Parathyroid adenoma (tissue), 2 donors: ENCODE measurements around the gene AMPD2.

Experiments used
- H2AFZ ChIP-seq: fragments of 300-600 bp; sonication (generic); one replicate; pipeline ENCODE4 v1.7.0; 2017; ENCODE audit warnings: antibody characterized with exemption, mild to moderate bottlenecking
- H3K27ac ChIP-seq: fragments of 300-600 bp; sonication (generic); one replicate; pipeline ENCODE4 v1.7.0; 2017
- H3K27me3 ChIP-seq: fragments of 300-600 bp; sonication (generic); one replicate; pipeline ENCODE4 v1.7.0; 2017; ENCODE audit warnings: low read length; ENCODE audit not compliant: control insufficient read depth, insufficient read depth
- H3K36me3 ChIP-seq: fragments of 300-600 bp; sonication (generic); one replicate; pipeline ENCODE4 v1.7.0; 2017; ENCODE audit warnings: low read length; ENCODE audit not compliant: control insufficient read depth, insufficient read depth
- H3K4me1 ChIP-seq: fragments of 300-600 bp; sonication (generic); one replicate; pipeline ENCODE4 v1.7.0; 2017; ENCODE audit warnings: control low read depth
- H3K4me2 ChIP-seq: fragments of 300-600 bp; sonication (generic); one replicate; pipeline ENCODE4 v1.7.0; 2017; ENCODE audit warnings: low read length
- H3K4me3 ChIP-seq: fragments of 300-600 bp; sonication (generic); one replicate; pipeline ENCODE4 v1.7.0; 2017; ENCODE audit warnings: low read depth, low read length
- H3K79me2 ChIP-seq: fragments of 300-600 bp; sonication (generic); one replicate; pipeline ENCODE4 v1.7.0; 2017; ENCODE audit warnings: control low read depth
- H3K9ac ChIP-seq: fragments of 300-600 bp; sonication (generic); one replicate; pipeline ENCODE4 v1.7.0; 2017; ENCODE audit warnings: mild to moderate bottlenecking
- H3K9me3 ChIP-seq: fragments of 300-600 bp; sonication (generic); one replicate; pipeline ENCODE4 v1.7.0; 2017; ENCODE audit warnings: low read length; ENCODE audit not compliant: control insufficient read depth
- CTCF ChIP-seq: fragments of 300-600 bp; sonication (generic); IDR thresholded peaks from one replicate; pipeline ENCODE4 v1.7.0; 2017; ENCODE audit warnings: antibody characterized with exemption, mild to moderate bottlenecking
- donor health status: primary hyperparathyroidism.

AMPD2 gene

GRCh38 chr1:109653306-109653705 is 33.7 kb downstream of the AMPD2 start:
- H3K4me1 ChIP-seq: no peaks in the 10 kb centered on the region
- H3K36me3 ChIP-seq: no peaks in the 10 kb centered on the region
- no peak overlapping the region for H3K9ac ChIP-seq
- no peak overlapping the region for H3K4me3 ChIP-seq
- TF ChIP-seq CTCF: no peak
- no peak overlapping the region for H3K4me2 ChIP-seq
- no peaks in the 10 kb centered on the region for H3K9me3 ChIP-seq
- no peaks in the 10 kb centered on the region for H3K79me2 ChIP-seq
- H3K27ac ChIP-seq: no peak overlapping the region
- no peak overlapping the region for H2AFZ ChIP-seq
- no peaks in the 10 kb centered on the region for H3K27me3 ChIP-seq

- no peaks in the 10 kb centered on the region for H3K9me3 ChIP-seq
- no peak overlapping the region for H3K27ac ChIP-seq
- H3K36me3 ChIP-seq: no peaks in the 10 kb centered on the region
- no peaks in the 10 kb centered on the region for H3K79me2 ChIP-seq
- no peak overlapping the region for H3K9ac ChIP-seq
- no peak overlapping the region for H3K4me2 ChIP-seq
- no peak overlapping the region for H2AFZ ChIP-seq
- no peaks in the 10 kb centered on the region for H3K4me1 ChIP-seq
- H3K27me3 ChIP-seq: no peaks in the 10 kb centered on the region
- no peak overlapping the region for H3K4me3 ChIP-seq
- no peak for TF ChIP-seq CTCF
Measured at GRCh38 chr1:109654519-109654918, 34.9 kb downstream of the AMPD2 start.

GRCh38 chr1:109655615-109656519 is 36.2 kb downstream of the AMPD2 start, which contains the start of gene GSTM4:
Gene GSTM4, plus strand, starts transcription at chr1:109656099. Its CDS starts 291 bp downstream, at chr1:109656390.
- Histone ChIP-seq H3K4me3 (peak within 1 kb of the TSS; percentile 77), H2AFZ (peak within 1 kb of the TSS; percentile 82), H3K79me2 (no peaks in the 10 kb centered on the region), H3K4me1 (peaks cover 4% of the 10 kb centered on the region), H3K27me3 (no peaks in the 10 kb centered on the region), H3K27ac (peak within 1 kb of the TSS; percentile 77), H3K9ac (no peak within 1 kb of the TSS), H3K36me3 (no peaks in the 10 kb centered on the region), H3K4me2 (peak within 1 kb of the TSS; percentile 90), H3K9me3 (no peaks in the 10 kb centered on the region)
- TF ChIP-seq CTCF: no peak

GRCh38 chr1:109657395-109657794 is 37.8 kb downstream of the AMPD2 start:
- Histone ChIP-seq H3K79me2 (no peaks in the 10 kb centered on the region), H3K9me3 (no peaks in the 10 kb centered on the region), H3K27ac (no peak overlapping the region), H3K4me3 (no peak overlapping the region), H3K36me3 (no peaks in the 10 kb centered on the region), H2AFZ (no peak overlapping the region), H3K4me1 (peaks cover 4% of the 10 kb centered on the region), H3K27me3 (no peaks in the 10 kb centered on the region), H3K4me2 (no peak overlapping the region), H3K9ac (no peak overlapping the region)
- no peak for TF ChIP-seq CTCF

- no peak overlapping the region for H3K4me2 ChIP-seq
- H3K36me3 ChIP-seq: no peaks in the 10 kb centered on the region
- no peaks in the 10 kb centered on the region for H3K27me3 ChIP-seq
- no peak overlapping the region for H3K4me3 ChIP-seq
- H2AFZ ChIP-seq: no peak overlapping the region
- no peak overlapping the region for H3K27ac ChIP-seq
- H3K9ac ChIP-seq: no peak overlapping the region
- no peak for TF ChIP-seq CTCF
- no peaks in the 10 kb centered on the region for H3K79me2 ChIP-seq
- H3K9me3 ChIP-seq: no peaks in the 10 kb centered on the region
- H3K4me1 ChIP-seq: peaks cover 4% of the 10 kb centered on the region
Measured at GRCh38 chr1:109657970-109658369, 38.3 kb downstream of the AMPD2 start.
